Measurements from ENCODE around the gene FLAD1.
A peak's percentile ranks its signal among the peaks of the same experiment; 100 is the strongest.

- 0 out of 2 replicates have a peak, but pooled peaks have one; percentile 2 for TF ChIP-seq CTCF (conservative IDR thresholded peaks at IDR 0.05; ENCODE audit: low read depth, low read length)
- TF ChIP-seq SMC3 (IDR thresholded peaks at IDR 0.05; ENCODE audit: low read depth, low read length) = no peak
Observed at GRCh38 chr1:154955039-154955717, 28.0 kb upstream of the FLAD1 start.
